IMR-90 (cell line): ENCODE results near the gene SLC16A2.

Source experiments
- CEBPB ChIP-seq: IDR thresholded peaks from 2 replicates; pipeline ENCODE4 v1.6.1; 2012; ENCODE audit warnings: low read depth, low read length, improper control_type of control experiment
- CHD1 ChIP-seq: IDR thresholded peaks from 2 replicates; pipeline ENCODE4 v1.6.1; 2012; ENCODE audit warnings: low read depth, low read length, improper control_type of control experiment
- CTCF ChIP-seq: conservative IDR thresholded peaks from 2 replicates; pipeline ENCODE4 v1.5.1; 2012; ENCODE audit warnings: mild to moderate bottlenecking, low read depth, low read length, improper control_type of control experiment
- ELK1 ChIP-seq: fragments of 150-350 bp; IDR thresholded peaks from 2 replicates; pipeline ENCODE4 v1.6.1; 2016; ENCODE audit warnings: low read depth, mild to moderate bottlenecking, low read length, moderate library complexity, borderline replicate concordance
- MXI1 ChIP-seq: IDR thresholded peaks from 2 replicates; pipeline ENCODE4 v1.6.1; 2012; ENCODE audit warnings: low read depth, mild to moderate bottlenecking, low read length, moderate library complexity, borderline replicate concordance
- NFE2L2 ChIP-seq: fragments of 150-350 bp; IDR thresholded peaks from 2 replicates; pipeline ENCODE4 v1.6.1; 2016; ENCODE audit warnings: low read depth, mild to moderate bottlenecking, low read length
- POLR2A ChIP-seq: IDR thresholded peaks from 2 replicates; pipeline ENCODE4 v1.6.1; 2012; ENCODE audit warnings: mild to moderate bottlenecking, low read depth, low read length
- RAD21 ChIP-seq: IDR thresholded peaks from 2 replicates; pipeline ENCODE4 v1.6.1; 2012; ENCODE audit warnings: low read length, improper control_type of control experiment
- RCOR1 ChIP-seq: IDR thresholded peaks from 2 replicates; pipeline ENCODE4 v1.6.1; 2012; ENCODE audit warnings: mild to moderate bottlenecking, low read length, improper control_type of control experiment; ENCODE audit not compliant: insufficient replicate concordance
- RFX5 ChIP-seq: IDR thresholded peaks from 2 replicates; pipeline ENCODE4 v1.8.0; 2012; ENCODE audit warnings: low read depth, mild to moderate bottlenecking, low read length, moderate library complexity
- SMC3 ChIP-seq: fragments of 150-350 bp; IDR thresholded peaks from 2 replicates; pipeline ENCODE4 v1.6.1; 2016; ENCODE audit warnings: low read depth, mild to moderate bottlenecking, antibody characterized with exemption, low read length, moderate library complexity
- USF2 ChIP-seq: fragments of 150-350 bp; IDR thresholded peaks from 2 replicates; pipeline ENCODE4 v1.6.1; 2017; ENCODE audit warnings: mild to moderate bottlenecking, antibody characterized with exemption, low read length, low read depth

- TF ChIP-seq CTCF = no peak
- no peak for TF ChIP-seq RAD21
- TF ChIP-seq CHD1 = no peak
- TF ChIP-seq RCOR1 = no peak
- no peak for TF ChIP-seq POLR2A
- TF ChIP-seq NFE2L2 = no peak
- no peak for TF ChIP-seq SMC3
- TF ChIP-seq ELK1 = no peak
- TF ChIP-seq USF2 = no peak
- no peak for TF ChIP-seq CEBPB
- TF ChIP-seq MXI1 = no peak
- no peak for TF ChIP-seq RFX5
Measured at GRCh38 chrX:74578137-74578536, 156.8 kb downstream of the SLC16A2 start.
